Retinal pigment epithelial cell (primary cell): ENCODE measurements around the gene ZNF407.
"Not testable (repeated sequence)": the region's sequence is repeated elsewhere in the genome, so short reads cannot be mapped to it uniquely, and the experiment has no call there.

Experiments
- DNase-seq: peaks from one replicate; pipeline ENCODE4 v3.0.0-alpha.2; 2010; ENCODE audit warnings: low read depth
- H3K4me3 ChIP-seq: 2 replicates; pipeline ENCODE4 v1.5.1; 2011; ENCODE audit warnings: mild to moderate bottlenecking, low read length, control low read depth, moderate library complexity
- TF ChIP-seq, protein P1 (sequence below): conservative IDR thresholded peaks from 2 replicates; pipeline ENCODE4 v1.5.1; 2011; ENCODE audit warnings: low read depth, low read length, control low read depth, inconsistent platforms

Gene ZNF407

DNA sequence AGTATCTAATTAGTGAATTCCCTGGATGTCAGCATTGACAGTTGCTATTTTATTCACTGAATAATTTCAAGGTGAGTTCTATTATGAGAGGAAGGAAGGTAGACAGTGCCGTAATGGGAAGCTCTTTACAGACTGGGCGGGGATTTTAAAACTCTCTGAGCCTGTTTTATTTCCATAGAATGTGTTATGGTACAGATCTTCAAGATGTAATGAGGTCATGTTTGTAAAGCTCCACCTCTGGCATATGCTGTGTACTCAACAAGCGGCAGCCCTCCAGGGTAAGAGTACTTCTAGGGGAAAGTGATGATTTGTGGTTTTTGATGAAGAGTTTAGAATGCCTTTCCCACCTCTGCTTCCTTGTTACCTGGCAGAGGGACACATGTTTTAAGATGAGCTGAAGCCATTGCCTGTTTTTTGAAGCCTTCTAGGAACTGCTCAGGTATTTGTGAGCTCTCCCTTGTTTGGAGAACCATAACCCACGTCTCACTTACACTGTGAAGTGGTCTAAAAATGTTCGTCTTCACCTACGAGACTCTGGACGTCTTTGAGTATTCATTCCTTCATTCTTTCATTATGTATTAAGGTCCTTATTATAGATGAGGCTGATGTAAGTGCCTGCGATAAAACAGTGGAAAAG is 360.0 kb downstream of the ZNF407 start:
- H3K4me3 ChIP-seq: no peak overlapping the region
- TF ChIP-seq, protein P1, sequence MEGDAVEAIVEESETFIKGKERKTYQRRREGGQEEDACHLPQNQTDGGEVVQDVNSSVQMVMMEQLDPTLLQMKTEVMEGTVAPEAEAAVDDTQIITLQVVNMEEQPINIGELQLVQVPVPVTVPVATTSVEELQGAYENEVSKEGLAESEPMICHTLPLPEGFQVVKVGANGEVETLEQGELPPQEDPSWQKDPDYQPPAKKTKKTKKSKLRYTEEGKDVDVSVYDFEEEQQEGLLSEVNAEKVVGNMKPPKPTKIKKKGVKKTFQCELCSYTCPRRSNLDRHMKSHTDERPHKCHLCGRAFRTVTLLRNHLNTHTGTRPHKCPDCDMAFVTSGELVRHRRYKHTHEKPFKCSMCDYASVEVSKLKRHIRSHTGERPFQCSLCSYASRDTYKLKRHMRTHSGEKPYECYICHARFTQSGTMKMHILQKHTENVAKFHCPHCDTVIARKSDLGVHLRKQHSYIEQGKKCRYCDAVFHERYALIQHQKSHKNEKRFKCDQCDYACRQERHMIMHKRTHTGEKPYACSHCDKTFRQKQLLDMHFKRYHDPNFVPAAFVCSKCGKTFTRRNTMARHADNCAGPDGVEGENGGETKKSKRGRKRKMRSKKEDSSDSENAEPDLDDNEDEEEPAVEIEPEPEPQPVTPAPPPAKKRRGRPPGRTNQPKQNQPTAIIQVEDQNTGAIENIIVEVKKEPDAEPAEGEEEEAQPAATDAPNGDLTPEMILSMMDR: no peak
- no peak for DNase-seq

DNA sequence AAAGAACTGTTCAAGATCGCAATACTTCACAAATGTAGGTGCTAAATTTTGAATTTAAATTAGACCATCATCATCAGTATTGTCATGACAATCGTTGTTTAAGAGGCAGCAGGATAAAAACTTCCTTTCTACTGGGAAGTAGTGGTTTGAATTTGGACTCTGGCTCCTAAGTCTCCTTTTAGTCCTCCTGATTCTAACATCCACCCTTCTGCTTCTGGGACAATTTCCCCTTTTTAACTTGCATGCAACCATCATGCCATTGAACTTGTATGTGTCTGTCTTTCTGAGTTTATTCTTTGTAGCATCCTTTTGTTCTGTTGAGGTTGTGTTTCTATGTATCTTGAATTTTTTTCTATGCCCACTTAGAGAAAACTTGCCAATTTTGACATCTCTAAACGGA is 361.5 kb downstream of the ZNF407 start:
- no peak for DNase-seq
- TF ChIP-seq, protein P1: no peak
- no peak overlapping the region for H3K4me3 ChIP-seq

DNA sequence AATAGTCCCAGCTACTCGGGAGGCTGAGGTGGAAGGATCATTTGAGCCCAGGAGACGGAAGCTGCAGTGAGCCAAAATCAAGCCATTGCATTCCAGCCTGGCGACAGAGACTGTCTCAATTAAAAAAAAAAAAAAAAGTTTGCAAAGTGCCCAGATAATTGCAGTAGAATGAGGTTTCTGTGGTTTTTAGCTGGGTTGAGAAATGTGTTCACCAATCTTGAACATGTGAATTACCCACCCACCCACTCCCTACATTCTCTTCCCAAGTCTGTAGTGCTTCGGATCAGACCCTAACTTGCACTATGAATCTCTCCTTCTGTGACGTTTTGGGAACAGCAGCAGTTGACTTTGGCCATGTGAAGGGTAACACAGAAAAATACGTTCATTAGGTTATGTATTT is 363.9 kb downstream of the ZNF407 start:
- TF ChIP-seq, protein P1: no peak
- H3K4me3 ChIP-seq: no peak overlapping the region
- DNase-seq: no peak

DNA sequence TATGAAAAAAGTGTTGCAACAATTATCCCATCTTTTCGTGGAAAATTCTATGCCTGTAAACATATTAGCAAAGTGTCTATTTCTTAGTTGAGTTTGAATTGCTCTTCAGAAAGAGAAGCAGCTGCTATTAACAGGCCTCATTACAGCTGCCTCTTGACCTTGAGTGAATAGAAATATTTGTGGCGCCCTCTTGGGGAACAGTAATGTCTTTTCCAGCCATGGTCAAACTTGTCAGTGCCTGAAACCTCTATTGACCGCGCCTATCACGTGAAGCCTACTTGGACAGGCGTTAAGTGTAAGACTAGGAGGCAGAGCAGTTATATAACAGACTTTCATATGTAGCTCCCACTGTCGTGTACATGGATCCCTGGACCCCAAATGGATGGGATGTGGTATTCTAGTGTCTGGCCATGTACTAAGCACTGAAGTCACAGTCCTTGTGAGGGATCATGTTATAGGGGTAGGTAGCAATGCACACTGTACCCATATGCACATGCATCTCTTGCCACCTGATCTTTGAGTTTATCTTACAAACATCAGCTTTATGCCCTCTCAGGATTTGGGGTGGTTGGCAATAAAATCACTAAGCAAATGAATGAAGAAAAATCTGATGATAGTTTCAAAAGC is 366.3 kb downstream of the ZNF407 start:
- no peak overlapping the region for H3K4me3 ChIP-seq
- TF ChIP-seq, protein P1: peak; percentile 49
- DNase-seq: no peak

DNA sequence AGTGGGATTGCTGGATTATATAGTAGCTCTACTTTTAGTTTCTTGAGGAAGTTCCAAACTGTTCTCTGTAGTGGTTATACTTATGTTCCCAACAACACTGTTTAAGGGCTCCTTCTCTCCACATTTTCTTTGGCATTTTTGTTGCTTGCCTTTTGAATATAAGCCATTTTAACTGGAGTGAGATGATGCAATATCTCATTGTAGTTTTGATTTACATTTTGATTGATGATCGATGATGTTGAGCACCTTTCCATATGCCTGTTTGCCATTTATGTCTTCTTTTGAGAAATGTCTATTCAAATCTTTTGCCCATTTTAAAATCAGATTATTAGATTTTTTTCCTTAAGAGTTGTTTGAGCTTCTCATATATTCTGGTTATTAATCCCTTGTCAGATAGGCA is 368.0 kb downstream of the ZNF407 start:
- H3K4me3 ChIP-seq: no peak overlapping the region
- TF ChIP-seq, protein P1: no peak
- DNase-seq: no peak

DNA sequence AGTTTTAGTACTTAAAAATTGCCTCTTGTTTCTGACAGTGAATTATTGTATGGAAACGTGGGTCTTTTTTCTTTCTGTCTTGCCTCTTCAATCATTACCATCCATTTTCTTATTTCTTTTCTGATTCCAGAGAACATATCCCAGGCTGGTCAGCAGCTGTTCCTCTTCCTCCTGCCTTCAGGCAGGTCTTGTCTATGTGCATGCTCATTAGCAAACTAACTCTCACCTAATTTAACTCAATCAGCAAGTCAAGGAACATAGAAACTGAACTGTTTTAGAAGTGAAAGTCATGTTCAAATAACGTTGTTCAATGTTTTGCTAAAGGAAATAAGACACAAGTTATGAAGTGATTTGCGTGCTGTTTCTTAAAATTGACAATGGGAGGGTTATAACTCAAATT is 369.8 kb downstream of the ZNF407 start:
- H3K4me3 ChIP-seq: no peak overlapping the region
- DNase-seq: no peak
- TF ChIP-seq, protein P1: no peak

DNA sequence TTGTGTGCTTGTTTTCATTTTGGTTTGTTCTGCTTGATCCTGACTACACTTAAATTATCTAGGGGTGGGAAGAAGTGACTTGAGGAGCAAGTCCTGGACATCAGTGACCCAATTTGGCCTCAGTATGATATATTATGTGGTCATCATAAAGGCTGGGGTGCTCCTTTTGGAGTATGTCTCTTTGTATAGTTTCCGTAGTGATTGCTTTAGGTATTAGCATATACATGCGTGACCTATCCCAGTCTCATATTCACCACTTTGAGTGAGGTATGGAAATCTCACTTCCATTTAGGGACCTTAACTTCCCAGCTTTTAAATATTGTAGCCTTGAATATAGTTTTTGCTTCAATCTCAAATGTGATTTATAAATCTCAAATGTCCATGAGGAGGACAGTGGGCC is 370.3 kb downstream of the ZNF407 start:
- no peak overlapping the region for H3K4me3 ChIP-seq
- TF ChIP-seq, protein P1: no peak
- no peak for DNase-seq

DNA sequence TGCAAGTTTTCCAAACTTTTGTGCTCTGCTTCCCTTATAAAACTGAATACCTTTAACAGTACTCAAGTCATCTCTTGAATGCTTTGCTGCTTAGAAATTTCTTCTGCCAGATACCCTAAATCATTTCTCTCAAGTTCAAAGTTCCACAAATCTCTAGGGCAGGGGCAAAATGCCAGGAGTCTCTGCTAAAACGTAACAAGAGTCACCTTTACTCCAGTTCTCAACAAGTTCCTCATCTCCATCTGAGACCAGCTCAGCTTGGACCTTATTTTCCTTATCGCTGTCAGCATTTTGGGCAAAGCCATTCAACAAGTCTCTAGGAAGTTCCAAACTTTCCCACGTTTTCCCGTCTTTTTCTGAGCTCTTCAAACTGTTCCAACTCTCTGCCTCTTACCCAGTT is 373.7 kb downstream of the ZNF407 start:
- not testable (repeated sequence) for DNase-seq, H3K4me3 ChIP-seq

DNA sequence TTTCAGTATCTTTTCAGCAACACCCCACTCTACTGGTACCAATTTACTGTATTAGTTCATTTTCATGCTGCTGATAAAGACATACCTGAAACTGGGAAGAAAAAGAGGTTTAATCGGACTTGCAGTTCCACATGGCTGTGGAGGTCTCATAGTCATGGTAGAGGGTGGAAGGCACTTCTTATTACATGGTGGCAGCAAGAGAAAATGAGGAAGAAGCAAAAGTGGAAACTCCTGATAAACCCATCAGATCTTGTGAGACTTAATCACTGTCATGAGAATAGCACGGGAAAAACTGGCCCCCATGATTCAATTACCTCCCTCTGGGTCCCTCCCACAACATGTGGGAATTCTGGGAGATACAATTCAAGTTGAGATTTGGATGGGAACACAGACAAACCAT is 374.1 kb downstream of the ZNF407 start:
- DNase-seq, H3K4me3 ChIP-seq: not testable (repeated sequence)
